ENCODE data around the gene NCAPG2. TPM values are rescaled to one million over a fixed set of nuclear protein-coding genes. Genes with fewer than 3 reads are reported as not detected.

NCAPG2 gene
- polyA plus RNA-seq, 2 of the 4 experiments (the other 2 are of a cell fraction): 53.8 to 63.0 TPM

- FAIRE-seq (no peak), DNase-seq (ENCODE audit: low read depth in 1 of 2, low spot score in 1 of 2) (no peak), ATAC-seq (no peak)
- TF ChIP-seq, protein P1, sequence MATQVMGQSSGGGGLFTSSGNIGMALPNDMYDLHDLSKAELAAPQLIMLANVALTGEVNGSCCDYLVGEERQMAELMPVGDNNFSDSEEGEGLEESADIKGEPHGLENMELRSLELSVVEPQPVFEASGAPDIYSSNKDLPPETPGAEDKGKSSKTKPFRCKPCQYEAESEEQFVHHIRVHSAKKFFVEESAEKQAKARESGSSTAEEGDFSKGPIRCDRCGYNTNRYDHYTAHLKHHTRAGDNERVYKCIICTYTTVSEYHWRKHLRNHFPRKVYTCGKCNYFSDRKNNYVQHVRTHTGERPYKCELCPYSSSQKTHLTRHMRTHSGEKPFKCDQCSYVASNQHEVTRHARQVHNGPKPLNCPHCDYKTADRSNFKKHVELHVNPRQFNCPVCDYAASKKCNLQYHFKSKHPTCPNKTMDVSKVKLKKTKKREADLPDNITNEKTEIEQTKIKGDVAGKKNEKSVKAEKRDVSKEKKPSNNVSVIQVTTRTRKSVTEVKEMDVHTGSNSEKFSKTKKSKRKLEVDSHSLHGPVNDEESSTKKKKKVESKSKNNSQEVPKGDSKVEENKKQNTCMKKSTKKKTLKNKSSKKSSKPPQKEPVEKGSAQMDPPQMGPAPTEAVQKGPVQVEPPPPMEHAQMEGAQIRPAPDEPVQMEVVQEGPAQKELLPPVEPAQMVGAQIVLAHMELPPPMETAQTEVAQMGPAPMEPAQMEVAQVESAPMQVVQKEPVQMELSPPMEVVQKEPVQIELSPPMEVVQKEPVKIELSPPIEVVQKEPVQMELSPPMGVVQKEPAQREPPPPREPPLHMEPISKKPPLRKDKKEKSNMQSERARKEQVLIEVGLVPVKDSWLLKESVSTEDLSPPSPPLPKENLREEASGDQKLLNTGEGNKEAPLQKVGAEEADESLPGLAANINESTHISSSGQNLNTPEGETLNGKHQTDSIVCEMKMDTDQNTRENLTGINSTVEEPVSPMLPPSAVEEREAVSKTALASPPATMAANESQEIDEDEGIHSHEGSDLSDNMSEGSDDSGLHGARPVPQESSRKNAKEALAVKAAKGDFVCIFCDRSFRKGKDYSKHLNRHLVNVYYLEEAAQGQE (IDR thresholded peaks at IDR 0.05): no peak
- TF ChIP-seq PHF8 (IDR thresholded peaks at IDR 0.05; ENCODE audit: borderline replicate concordance, low read depth): no peak
- TF ChIP-seq ESRRA (IDR thresholded peaks at IDR 0.05; ENCODE audit: borderline replicate concordance, low read length): no peak
- TF ChIP-seq EHMT2 (IDR thresholded peaks at IDR 0.05; ENCODE audit: low read depth): no peak
- no peak for TF ChIP-seq CEBPB (IDR thresholded peaks at IDR 0.05)
- TF ChIP-seq BHLHE40 (IDR thresholded peaks at IDR 0.05; ENCODE audit: low read depth, low read length): no peak
- no peak for TF ChIP-seq NFE2L2 (conservative IDR thresholded peaks at IDR 0.05; ENCODE audit: low read length)
- no peak overlapping the region for H3K27ac ChIP-seq
- ChIA-PET CTCF (interaction anchor here (1.0 kb wide), 1 partner anchor 8 kb away, joined by 4 read pairs; no protein-coding TSS in a partner anchor), POLR2A (no interaction called here)
- no peak overlapping the region for H3K4me2 ChIP-seq
- no peaks in the 10 kb centered on the region for H3K4me1 ChIP-seq
- WGBS (ENCODE audit: missing lambda C conversion rate): 83% methylated on average over 1 of the region's 1 CpG
- no peaks in the 10 kb centered on the region for H3K9me3 ChIP-seq
- H3K4me3 ChIP-seq: no peak overlapping the region
Measured at GRCh38 chr7:158601090-158601489, 103.5 kb downstream of the NCAPG2 start.

DNA sequence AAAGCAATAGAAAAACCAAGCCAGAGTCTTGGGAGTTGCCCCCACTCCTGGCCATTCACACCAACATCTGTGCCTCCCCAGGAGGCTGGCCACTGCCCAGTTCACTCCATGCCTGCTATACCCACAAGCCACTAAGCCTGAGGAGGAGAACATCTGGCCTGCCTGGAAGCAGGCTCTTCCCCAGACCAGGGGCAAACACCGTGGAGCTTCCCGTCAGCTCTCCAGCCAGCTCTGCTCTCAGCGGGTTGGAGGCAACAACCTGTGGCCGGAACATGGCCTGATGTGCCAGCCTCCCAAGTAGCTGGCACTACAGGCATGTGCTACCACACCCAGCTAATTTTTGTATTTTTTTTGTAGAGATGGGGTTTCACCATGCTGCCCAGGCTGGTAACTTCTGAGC, 107.9 kb downstream of the NCAPG2 start:
- CTCF ChIA-PET: no interaction called here
- FAIRE-seq: no peak

More for the DNA sequence above, 107.9 kb downstream of the NCAPG2 start:
- no peaks in the 10 kb centered on the region for H3K4me1 ChIP-seq
- H3K4me3 ChIP-seq: no peak overlapping the region
- DNase-seq (ENCODE audit: low read depth in 1 of 2, low spot score in 1 of 2) (no peak), ATAC-seq (no peak; a peak in 2 of 6 replicates)
- H3K9me3 ChIP-seq: peaks cover 11% of the 10 kb centered on the region; the same call in 1 of the 3 replicates
- H3K27ac ChIP-seq: no peak overlapping the region
- H3K4me2 ChIP-seq: no peak overlapping the region
- POLR2A ChIA-PET: no interaction called here
- TF ChIP-seq GATA3 (IDR thresholded peaks at IDR 0.05; ENCODE audit: borderline replicate concordance) (no peak), ZSCAN20 (CRISPR knock-in tag; IDR thresholded peaks at IDR 0.05) (no peak), USF2 (IDR thresholded peaks at IDR 0.05) (no peak), EP300 (IDR thresholded peaks at IDR 0.05) (no peak), HES2 (IDR thresholded peaks at IDR 0.05) (no peak), NR3C1 (IDR thresholded peaks at IDR 0.05) (no peak), RAD21 (conservative IDR thresholded peaks at IDR 0.05 in 1 of 2, IDR thresholded peaks at IDR 0.05 in 1 of 2) (no peak), JUNB (IDR thresholded peaks at IDR 0.05) (no peak), HOXB13 (CRISPR knock-in tag; IDR thresholded peaks at IDR 0.05; ENCODE audit: low read depth) (no peak), ZFP36 (IDR thresholded peaks at IDR 0.05; ENCODE audit: borderline replicate concordance, partially characterized antibody) (no peak), PHF8 (IDR thresholded peaks at IDR 0.05; ENCODE audit: borderline replicate concordance, low read depth) (no peak), POLR2AphosphoS2 (conservative IDR thresholded peaks at IDR 0.05; ENCODE audit: low read length) (no peak)
- TF ChIP-seq, protein P1 (IDR thresholded peaks at IDR 0.05): no peak
- TF ChIP-seq, protein P2, sequence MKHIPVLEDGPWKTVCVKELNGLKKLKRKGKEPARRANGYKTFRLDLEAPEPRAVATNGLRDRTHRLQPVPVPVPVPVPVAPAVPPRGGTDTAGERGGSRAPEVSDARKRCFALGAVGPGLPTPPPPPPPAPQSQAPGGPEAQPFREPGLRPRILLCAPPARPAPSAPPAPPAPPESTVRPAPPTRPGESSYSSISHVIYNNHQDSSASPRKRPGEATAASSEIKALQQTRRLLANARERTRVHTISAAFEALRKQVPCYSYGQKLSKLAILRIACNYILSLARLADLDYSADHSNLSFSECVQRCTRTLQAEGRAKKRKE (CRISPR knock-in tag; IDR thresholded peaks at IDR 0.05; ENCODE audit: low read depth): no peak
- WGBS (ENCODE audit: missing lambda C conversion rate): 100% methylated on average over 4 of the region's 4 CpGs
